Measurements from ENCODE around the gene SYTL1. TPM values are rescaled to one million over a fixed set of nuclear protein-coding genes. Genes with fewer than 3 reads are reported as not detected.

The SYTL1 gene
- total RNA-seq, 1 donor from 2014 or later: 9.0 TPM

Other genes starting within 250 kb of the SYTL1 start
- 2.8 and 20.5 TPM in 2 replicates for gene SLC9A1, start 186.9 kb upstream of the SYTL1 start, total RNA-seq
- 16.1 and 48.5 TPM in 2 replicates for gene WDTC1, start 107.4 kb upstream of the SYTL1 start, total RNA-seq
- 18.4 and 30.8 TPM in 2 replicates for gene TMEM222, start 19.9 kb upstream of the SYTL1 start, total RNA-seq
- 14.8 and 15.8 TPM in 2 replicates for gene MAP3K6, start 24.9 kb downstream of the SYTL1 start, total RNA-seq
- not detected in 2 replicates for gene FCN3, start 32.8 kb downstream of the SYTL1 start, total RNA-seq
- not detected in 2 replicates for gene CD164L2, start 41.3 kb downstream of the SYTL1 start, total RNA-seq
- 0.25 TPM in 1 of 2 replicates, not detected in the other for gene GPR3, start 50.6 kb downstream of the SYTL1 start, total RNA-seq
- 15.1 and 48.0 TPM in 2 replicates for gene WASF2, start 148.1 kb downstream of the SYTL1 start, total RNA-seq

Measured in renal cortical epithelial cell (primary cell).